Liver (tissue), 9 donors: Measurements from ENCODE around the gene FCSK. TPM values are rescaled to one million over a fixed set of nuclear protein-coding genes. Genes with fewer than 3 reads are reported as not detected.

ENCODE experiments used
- DNase-seq: peaks from one replicate; pipeline ENCODE4 v3.0.0-alpha.2; 2017; ENCODE audit warnings: low spot score
- H3K27ac ChIP-seq, 2 donors: one replicate each; pipeline ENCODE4 v1.7.0; 2013; ENCODE audit warnings: inconsistent platforms in 2 of 2, low read length in 2 of 2, control low read depth in 1 of 2, low read depth in 1 of 2, mild to moderate bottlenecking in 1 of 2
- H3K27me3 ChIP-seq, 4 donors: one replicate each; pipeline versions ENCODE4 v1.6.1 to v1.7.0; 2013; ENCODE audit warnings: low read length in 3 of 4, inconsistent platforms in 1 of 4, mild to moderate bottlenecking in 1 of 4, moderate library complexity in 1 of 4; ENCODE audit not compliant: control insufficient read depth in 4 of 4, insufficient read depth in 4 of 4
- H3K36me3 ChIP-seq, 4 donors: one replicate each; pipeline versions ENCODE4 v1.6.1 to v1.7.0; 2013; ENCODE audit warnings: low read length in 3 of 4, mild to moderate bottlenecking in 3 of 4, low read depth in 1 of 4, moderate library complexity in 1 of 4; ENCODE audit not compliant: control insufficient read depth in 4 of 4, insufficient read depth in 3 of 4
- H3K4me1 ChIP-seq, 4 donors: one replicate each; pipeline versions ENCODE4 v1.6.1 to v1.7.0; 2013; ENCODE audit warnings: low read length in 3 of 4, mild to moderate bottlenecking in 3 of 4, moderate library complexity in 1 of 4; ENCODE audit not compliant: control insufficient read depth in 4 of 4, insufficient read depth in 4 of 4
- H3K4me3 ChIP-seq, 3 donors: one replicate each; pipeline versions ENCODE4 v1.6.1 to v1.7.0; 2013; ENCODE audit warnings: low read length in 3 of 3, control low read depth in 1 of 3, low read depth in 1 of 3, mild to moderate bottlenecking in 1 of 3
- H3K9ac ChIP-seq, 2 donors: one replicate each; pipeline ENCODE4 v1.7.0; 2013; ENCODE audit warnings: low read length in 2 of 2, mild to moderate bottlenecking in 2 of 2, moderate library complexity in 2 of 2, control low read depth in 1 of 2, low read depth in 1 of 2
- H3K9me3 ChIP-seq, 4 donors: one replicate each; pipeline versions ENCODE4 v1.6.1 to v1.7.0; 2013; ENCODE audit warnings: low read length in 3 of 4; ENCODE audit not compliant: control insufficient read depth in 4 of 4
- EGR1 ChIP-seq, 2 donors: IDR thresholded peaks; 2 replicates each; pipeline ENCODE4 v1.6.1; 2016 to 2018; ENCODE audit warnings: antibody characterized with exemption in 2 of 2, low read depth in 2 of 2
- FOXA2 ChIP-seq: IDR thresholded peaks from 2 replicates; pipeline ENCODE4 v1.6.1; 2016; ENCODE audit warnings: antibody characterized with exemption
- GABPA ChIP-seq, 2 donors: IDR thresholded peaks in 1 of 2; conservative IDR thresholded peaks in 1 of 2; 2 replicates each; pipeline ENCODE4 v1.6.1; 2016; ENCODE audit warnings: antibody characterized with exemption in 2 of 2, mild to moderate bottlenecking in 1 of 2, moderate library complexity in 1 of 2
- HNF4G ChIP-seq: IDR thresholded peaks from 2 replicates; pipeline ENCODE4 v1.6.1; 2016; ENCODE audit warnings: antibody characterized with exemption
- JUND ChIP-seq, 2 donors: IDR thresholded peaks; 2 replicates each; pipeline ENCODE4 v1.6.1; 2016; ENCODE audit warnings: antibody characterized with exemption in 2 of 2
- NR2F2 ChIP-seq: IDR thresholded peaks from 2 replicates; pipeline ENCODE4 v1.6.1; 2016; ENCODE audit warnings: antibody characterized with exemption
- RAD21 ChIP-seq, 2 donors: IDR thresholded peaks; 2 replicates each; pipeline ENCODE4 v1.6.1; 2016; ENCODE audit warnings: antibody characterized with exemption in 2 of 2, mild to moderate bottlenecking in 2 of 2
- SP1 ChIP-seq: IDR thresholded peaks from 2 replicates; pipeline ENCODE4 v1.6.1; 2018; ENCODE audit warnings: antibody characterized with exemption, mild to moderate bottlenecking
- YY1 ChIP-seq: IDR thresholded peaks from 2 replicates; pipeline ENCODE4 v1.6.1; 2016; ENCODE audit warnings: antibody characterized with exemption, mild to moderate bottlenecking
- WGBS: extraction: QIAGEN DNeasy Blood & Tissue Kit; methylation state at CpG from one replicate; pipeline ENCODE4 v1.1.7; 2013; 5-methylcytosine and 5-hydroxymethylcytosine counted together
- polyA plus RNA-seq, 2 donors: library from polyadenylated mRNA; stranded (reverse) in 1 of 2; unstranded in 1 of 2; fragments of 200-250 nt in 1 of 2; fragments of >200 nt in 1 of 2; fragmentation: Nextera tagmentation in 1 of 2; extraction: Ambion mirVana in 1 of 2; gene quantifications; one replicate each; pipeline versions ENCODE4 v1.2.1 to v1.2.3, GENCODE V29; 2013 to 2015
- total RNA-seq, 2 donors: library from RNA; depleted of rRNA; stranded (reverse); fragments of >200 nt; gene quantifications; one replicate each; pipeline ENCODE4 v1.2.3, GENCODE V29; 2014
- TF ChIP-seq, protein P1 (sequence below): IDR thresholded peaks from 2 replicates; pipeline ENCODE4 v1.6.1; 2016; ENCODE audit warnings: antibody characterized with exemption
- TF ChIP-seq, protein P2 (sequence below): IDR thresholded peaks from 2 replicates; pipeline ENCODE4 v1.6.1; 2016; ENCODE audit warnings: antibody characterized with exemption
- TF ChIP-seq, protein P3 (sequence below): IDR thresholded peaks from 2 replicates; pipeline ENCODE4 v1.6.1; 2016; ENCODE audit warnings: antibody characterized with exemption, mild to moderate bottlenecking
- donor health status: healthy.
- donor health status: healthy.
- donor health status: healthy.
- donor health status: healthy.
- donor health status: healthy.

The FCSK gene
- total and polyA plus RNA-seq, 4 donors = 4.3 to 20.2 (median 8.5) TPM

DNA sequence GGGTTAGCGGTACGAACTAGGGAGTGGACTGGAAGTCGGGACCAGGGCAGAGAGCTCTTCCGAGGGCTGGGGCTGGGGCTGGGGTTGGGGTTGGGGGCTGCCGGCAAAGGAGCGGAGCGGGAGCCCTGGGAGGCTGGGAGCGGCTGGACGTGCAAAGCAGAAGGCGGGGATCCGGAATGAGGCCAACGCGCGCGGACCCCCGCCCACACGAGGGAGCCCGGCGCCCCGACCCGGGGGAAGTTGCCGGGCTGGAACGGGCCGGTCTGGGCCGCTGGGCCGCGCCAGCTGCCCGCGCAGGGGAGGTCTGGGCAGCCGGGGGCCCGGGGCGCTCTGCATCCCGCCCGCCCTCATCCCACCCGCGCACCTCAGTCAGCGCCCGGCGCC, 15.8 kb upstream of the FCSK start:
- Histone ChIP-seq H3K27me3 (no peaks in the 10 kb centered on the region), H3K9me3 (no peaks in the 10 kb centered on the region), H3K4me3 (peak overlapping the region; percentile 43 to 90 (median 76)), H3K27ac (peak overlapping the region; percentile 50 to 59), H3K9ac (no peak overlapping the region), H3K4me1 (peaks cover 9 to 21% (median 15%) of the 10 kb centered on the region in 4 donors), H3K36me3 (no peaks in the 10 kb centered on the region)
- no peak for DNase-seq
- 0% methylated on average over 39 of the region's 39 CpGs for WGBS
- TF ChIP-seq RAD21 (IDR thresholded peaks at IDR 0.05) (no peak), YY1 (no peak)

DNA sequence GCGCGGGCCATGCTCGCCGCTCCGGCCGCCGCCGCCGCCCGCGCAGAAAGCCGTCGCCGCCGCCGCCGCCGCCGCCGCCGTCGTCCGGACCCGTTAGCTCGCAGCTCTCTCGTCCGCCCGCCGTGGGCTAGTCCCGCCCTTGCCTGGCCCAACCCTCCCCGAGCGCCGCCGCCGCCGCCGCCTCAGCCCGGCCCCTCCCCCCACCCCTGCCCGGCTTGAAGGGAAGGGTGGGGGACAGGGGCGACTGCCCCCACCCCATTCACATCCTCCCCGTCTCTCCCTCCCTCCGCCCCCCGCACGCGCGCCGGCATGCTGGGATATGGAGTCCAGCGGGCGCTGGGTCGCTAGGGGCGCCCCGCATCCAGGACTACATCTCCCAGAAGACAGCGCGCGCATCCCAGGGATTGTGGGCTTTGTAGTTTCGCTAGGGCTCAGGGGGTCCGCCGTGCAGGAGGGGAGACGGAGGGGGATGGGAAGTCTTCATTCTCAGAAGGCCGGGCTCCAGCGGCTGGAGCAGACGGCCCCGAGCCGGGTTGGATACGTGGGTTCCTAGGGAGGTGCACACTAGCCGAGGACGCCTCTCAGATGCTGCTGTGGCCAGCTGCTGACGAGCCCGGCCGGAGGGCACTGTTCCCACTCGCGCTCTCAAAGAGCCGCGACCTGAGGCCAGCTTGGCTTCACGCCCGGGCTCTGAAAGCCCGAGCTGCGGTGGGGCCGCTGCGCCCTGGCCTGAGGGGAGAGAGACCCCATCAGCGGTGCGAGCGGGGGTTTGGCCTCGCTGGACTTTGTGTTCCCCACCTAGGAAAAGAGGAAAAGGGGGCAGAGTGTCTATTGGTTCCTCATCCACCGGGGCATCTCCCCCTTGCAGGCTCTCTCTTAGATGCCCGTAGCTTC, 15.2 kb upstream of the FCSK start, which contains the start of gene ST3GAL2:
TSS of gene ST3GAL2 (minus strand) at position 132 of the 894 bp plus-strand sequence. CDS start 40,570 bp downstream, outside the sequence.
- WGBS = 3% methylated on average over 86 of the region's 86 CpGs
- Histone ChIP-seq H3K4me1 (peaks cover 7 to 19% (median 13%) of the 10 kb centered on the region in 4 donors), H3K27me3 (no peaks in the 10 kb centered on the region)

DNA sequence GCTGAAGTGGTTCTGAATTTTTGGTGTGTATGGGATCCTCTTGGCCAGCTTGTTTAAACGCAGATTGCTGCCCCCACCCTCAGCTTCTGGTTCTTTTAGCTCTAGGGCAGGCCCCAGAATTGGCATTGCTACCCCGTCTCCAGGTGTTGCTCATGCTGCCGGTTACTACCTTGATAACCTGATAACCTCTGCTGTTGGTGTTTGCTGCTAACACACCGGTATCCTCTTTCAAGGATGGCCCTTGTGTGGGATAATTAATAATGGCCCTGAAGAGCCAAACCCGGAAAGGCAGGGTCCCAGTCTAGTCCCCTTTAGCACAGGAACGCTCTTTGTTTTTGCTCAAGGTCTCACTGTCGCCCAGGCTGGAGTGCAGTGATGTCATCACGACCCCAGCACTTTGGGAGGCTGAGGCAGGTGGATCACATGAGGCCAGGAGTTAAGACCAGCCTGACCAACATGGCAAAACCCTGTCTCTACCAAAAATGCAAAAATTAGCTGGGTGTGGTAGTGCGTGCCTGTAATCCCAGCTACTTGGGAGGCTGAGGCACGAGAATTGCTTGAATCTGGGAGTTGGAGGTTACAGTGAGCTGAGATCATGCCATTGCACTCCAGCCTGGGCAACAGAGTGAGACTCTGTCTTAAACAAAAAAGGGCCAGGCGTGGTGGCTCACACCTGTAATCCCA, 14.2 kb upstream of the FCSK start:
- WGBS = 86% methylated on average over 11 of the region's 11 CpGs
- Histone ChIP-seq H3K9ac (no peak overlapping the region), H3K4me3 (no peak overlapping the region), H3K27me3 (no peaks in the 10 kb centered on the region), H3K4me1 (peaks cover 7 to 19% (median 13%) of the 10 kb centered on the region in 4 donors), H3K27ac (no peak overlapping the region), H3K36me3 (no peaks in the 10 kb centered on the region), H3K9me3 (no peaks in the 10 kb centered on the region)
- DNase-seq = no peak
- TF ChIP-seq FOXA2 (no peak), RAD21 (IDR thresholded peaks at IDR 0.05) (no peak), JUND (IDR thresholded peaks at IDR 0.05) (no peak), GABPA (IDR thresholded peaks at IDR 0.05 in 1 of 2, conservative IDR thresholded peaks at IDR 0.05 in 1 of 2) (no peak), NR2F2 (no peak)
- TF ChIP-seq, protein P1, sequence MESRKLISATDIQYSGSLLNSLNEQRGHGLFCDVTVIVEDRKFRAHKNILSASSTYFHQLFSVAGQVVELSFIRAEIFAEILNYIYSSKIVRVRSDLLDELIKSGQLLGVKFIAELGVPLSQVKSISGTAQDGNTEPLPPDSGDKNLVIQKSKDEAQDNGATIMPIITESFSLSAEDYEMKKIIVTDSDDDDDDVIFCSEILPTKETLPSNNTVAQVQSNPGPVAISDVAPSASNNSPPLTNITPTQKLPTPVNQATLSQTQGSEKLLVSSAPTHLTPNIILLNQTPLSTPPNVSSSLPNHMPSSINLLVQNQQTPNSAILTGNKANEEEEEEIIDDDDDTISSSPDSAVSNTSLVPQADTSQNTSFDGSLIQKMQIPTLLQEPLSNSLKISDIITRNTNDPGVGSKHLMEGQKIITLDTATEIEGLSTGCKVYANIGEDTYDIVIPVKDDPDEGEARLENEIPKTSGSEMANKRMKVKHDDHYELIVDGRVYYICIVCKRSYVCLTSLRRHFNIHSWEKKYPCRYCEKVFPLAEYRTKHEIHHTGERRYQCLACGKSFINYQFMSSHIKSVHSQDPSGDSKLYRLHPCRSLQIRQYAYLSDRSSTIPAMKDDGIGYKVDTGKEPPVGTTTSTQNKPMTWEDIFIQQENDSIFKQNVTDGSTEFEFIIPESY = no peak
- TF ChIP-seq, protein P2, sequence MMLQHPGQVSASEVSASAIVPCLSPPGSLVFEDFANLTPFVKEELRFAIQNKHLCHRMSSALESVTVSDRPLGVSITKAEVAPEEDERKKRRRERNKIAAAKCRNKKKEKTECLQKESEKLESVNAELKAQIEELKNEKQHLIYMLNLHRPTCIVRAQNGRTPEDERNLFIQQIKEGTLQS = no peak
- TF ChIP-seq, protein P3, sequence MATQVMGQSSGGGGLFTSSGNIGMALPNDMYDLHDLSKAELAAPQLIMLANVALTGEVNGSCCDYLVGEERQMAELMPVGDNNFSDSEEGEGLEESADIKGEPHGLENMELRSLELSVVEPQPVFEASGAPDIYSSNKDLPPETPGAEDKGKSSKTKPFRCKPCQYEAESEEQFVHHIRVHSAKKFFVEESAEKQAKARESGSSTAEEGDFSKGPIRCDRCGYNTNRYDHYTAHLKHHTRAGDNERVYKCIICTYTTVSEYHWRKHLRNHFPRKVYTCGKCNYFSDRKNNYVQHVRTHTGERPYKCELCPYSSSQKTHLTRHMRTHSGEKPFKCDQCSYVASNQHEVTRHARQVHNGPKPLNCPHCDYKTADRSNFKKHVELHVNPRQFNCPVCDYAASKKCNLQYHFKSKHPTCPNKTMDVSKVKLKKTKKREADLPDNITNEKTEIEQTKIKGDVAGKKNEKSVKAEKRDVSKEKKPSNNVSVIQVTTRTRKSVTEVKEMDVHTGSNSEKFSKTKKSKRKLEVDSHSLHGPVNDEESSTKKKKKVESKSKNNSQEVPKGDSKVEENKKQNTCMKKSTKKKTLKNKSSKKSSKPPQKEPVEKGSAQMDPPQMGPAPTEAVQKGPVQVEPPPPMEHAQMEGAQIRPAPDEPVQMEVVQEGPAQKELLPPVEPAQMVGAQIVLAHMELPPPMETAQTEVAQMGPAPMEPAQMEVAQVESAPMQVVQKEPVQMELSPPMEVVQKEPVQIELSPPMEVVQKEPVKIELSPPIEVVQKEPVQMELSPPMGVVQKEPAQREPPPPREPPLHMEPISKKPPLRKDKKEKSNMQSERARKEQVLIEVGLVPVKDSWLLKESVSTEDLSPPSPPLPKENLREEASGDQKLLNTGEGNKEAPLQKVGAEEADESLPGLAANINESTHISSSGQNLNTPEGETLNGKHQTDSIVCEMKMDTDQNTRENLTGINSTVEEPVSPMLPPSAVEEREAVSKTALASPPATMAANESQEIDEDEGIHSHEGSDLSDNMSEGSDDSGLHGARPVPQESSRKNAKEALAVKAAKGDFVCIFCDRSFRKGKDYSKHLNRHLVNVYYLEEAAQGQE = no peak

More for the DNA sequence above, 15.2 kb upstream of the FCSK start, which contains the start of gene ST3GAL2:
- peak within 1 kb of the TSS; percentile 62 to 63 for H3K9ac ChIP-seq
- DNase-seq = peak; percentile 94
- peak within 1 kb of the TSS; percentile 67 to 90 (median 76) for H3K4me3 ChIP-seq
- no peaks in the 10 kb centered on the region for H3K36me3 ChIP-seq
- no peaks in the 10 kb centered on the region for H3K9me3 ChIP-seq
- TF ChIP-seq GABPA (IDR thresholded peaks at IDR 0.05 in 1 of 2, conservative IDR thresholded peaks at IDR 0.05 in 1 of 2) = peak in 1 of 2 donors; percentile 56
- no peak for TF ChIP-seq NR2F2
- peak; percentile 50 for TF ChIP-seq SP1
- TF ChIP-seq, protein P3 = peak; percentile 32
- no peak for TF ChIP-seq HNF4G
- TF ChIP-seq EGR1 (IDR thresholded peaks at IDR 0.05; ENCODE audit: low read depth in 2 of 2) = peak in 1 of 2 donors; percentile 28
- TF ChIP-seq, protein P2 = no peak
- peak; percentile 59 for TF ChIP-seq YY1
- peak in 1 of 2 donors; percentile 28 for TF ChIP-seq RAD21 (IDR thresholded peaks at IDR 0.05)
- H3K27ac ChIP-seq = peak within 1 kb of the TSS; percentile 50 to 59
